Activated CD8-positive, alpha-beta memory T cell treated with anti-CD3 and anti-CD28 coated beads, Interleukin-2, amount 50 U/mL, for 48 hours (primary cell): ENCODE results near the gene STK11.

Experiments
- DNase-seq: peaks from one replicate; pipeline ENCODE4 v3.0.0-alpha.2; 2020

Gene STK11

DNA sequence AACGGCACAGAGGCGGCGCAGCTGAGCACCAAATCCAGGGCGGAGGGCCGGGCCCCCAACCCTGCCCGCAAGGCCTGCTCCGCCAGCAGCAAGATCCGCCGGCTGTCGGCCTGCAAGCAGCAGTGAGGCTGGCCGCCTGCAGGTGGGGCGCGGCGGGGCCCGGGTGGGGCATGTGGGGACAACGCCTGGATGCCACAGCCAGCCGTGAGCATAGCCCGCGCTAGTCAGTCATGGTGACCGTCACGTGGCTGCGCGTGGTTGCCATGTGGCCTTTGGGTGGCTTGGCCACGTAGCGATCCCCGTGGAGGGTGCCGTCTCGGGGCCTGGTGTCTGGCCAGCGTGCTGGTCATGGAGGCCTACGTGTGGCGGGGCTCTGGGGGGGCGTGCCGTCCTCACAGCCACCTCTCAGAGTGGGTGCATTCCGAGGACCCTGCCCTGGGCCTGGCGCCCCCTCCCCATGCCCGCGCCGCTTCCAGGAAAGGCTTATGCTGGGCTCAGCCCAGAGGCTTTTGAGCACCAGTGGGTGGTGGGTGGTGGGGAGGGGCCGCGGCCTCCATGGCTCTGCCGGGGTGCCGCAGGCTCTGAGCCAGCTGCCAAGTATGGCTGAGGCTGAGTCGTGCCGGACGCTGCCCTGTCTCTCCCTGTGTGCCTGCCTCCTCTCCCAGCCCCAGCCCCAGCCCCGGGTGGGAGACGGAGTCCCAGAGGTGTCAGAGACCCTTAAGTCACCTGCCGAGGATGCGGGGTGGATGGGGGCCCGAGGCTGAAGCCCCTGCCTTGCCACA lies 21.1 kb downstream of the STK11 start:
- no peak for DNase-seq

- no peak for DNase-seq
Measured at GRCh38 chr19:1227304-1228054, 21.9 kb downstream of the STK11 start.

DNA sequence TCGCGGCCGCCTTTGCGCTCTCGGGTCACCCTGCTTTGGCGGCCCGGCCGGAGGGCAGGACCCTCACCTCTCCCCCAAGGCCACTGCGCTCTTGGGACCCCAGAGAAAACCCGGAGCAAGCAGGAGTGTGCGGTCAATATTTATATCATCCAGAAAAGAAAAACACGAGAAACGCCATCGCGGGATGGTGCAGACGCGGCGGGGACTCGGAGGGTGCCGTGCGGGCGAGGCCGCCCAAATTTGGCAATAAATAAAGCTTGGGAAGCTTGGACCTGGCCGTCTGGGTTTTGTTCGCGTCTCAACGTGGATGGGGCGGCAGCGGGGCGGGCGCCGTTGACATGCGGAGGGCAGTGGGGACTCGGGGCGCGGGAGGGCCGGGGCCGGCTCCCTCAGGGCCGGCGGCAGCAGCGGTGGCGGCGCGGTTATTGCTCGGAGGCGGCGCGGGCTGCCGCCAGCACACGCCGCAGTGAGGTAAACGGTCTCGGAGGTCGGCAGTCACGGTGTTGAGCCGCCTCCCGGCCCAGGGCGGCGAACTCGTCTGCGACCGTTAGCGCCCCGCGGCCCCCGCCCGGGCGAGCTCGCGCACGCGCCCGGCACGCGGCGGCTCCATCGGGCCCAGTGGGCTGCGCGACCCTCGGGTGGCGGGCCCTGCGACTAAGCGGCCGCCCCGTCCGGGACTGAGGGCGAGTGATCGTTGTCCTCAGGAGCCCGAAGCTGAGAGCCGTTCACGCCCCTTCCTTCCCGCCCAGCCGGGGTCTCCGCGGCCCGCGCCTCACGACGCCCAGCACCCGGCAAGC lies 22.8 kb downstream of the STK11 start:
- no peak for DNase-seq

DNA sequence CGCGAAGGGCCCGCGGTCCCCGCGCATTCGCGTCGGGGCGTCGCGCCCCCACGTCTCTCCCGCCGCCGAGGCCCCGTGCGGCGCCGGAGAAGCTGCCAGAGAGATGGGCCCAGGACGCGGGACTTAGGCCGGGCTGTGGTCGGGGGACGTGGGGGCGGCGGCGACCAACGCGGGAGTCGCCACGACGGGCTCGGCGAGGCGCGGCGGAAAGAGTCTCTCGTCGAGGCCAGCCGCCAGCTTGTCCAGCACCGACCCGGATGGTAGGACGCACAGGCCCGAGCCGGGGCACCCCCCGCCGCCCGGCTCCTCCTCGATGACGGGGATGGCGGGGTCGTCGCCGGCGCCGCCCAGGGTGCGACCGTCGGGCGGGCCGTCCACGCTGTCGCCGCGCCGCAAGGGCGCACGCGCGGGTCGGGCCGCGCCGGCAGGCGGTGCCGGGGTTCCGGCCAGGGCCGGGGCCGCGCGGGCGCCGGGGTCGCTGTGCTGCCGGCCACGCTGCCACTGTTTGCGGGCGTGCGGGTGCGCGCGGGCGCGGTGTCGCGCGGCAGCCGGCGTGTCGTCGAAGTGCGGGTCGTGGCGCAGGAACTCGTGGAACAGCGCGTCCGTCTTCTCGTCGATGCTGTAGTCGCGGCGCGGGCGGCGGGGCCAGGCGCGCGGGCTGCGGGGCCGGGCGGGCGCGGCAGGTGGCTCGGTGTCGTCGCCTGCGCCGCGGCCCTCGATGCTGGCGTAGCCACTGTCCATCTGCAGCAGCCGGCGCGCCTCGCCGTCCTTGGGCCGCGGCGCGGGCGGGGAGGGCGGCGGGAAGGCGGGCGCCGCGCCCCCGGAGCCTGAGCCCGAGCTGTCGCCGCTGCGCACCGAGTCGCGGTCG lies 23.7 kb downstream of the STK11 start:
- DNase-seq: no peak

- DNase-seq: no peak
Measured at GRCh38 chr19:1229924-1230782, 24.6 kb downstream of the STK11 start.

DNA sequence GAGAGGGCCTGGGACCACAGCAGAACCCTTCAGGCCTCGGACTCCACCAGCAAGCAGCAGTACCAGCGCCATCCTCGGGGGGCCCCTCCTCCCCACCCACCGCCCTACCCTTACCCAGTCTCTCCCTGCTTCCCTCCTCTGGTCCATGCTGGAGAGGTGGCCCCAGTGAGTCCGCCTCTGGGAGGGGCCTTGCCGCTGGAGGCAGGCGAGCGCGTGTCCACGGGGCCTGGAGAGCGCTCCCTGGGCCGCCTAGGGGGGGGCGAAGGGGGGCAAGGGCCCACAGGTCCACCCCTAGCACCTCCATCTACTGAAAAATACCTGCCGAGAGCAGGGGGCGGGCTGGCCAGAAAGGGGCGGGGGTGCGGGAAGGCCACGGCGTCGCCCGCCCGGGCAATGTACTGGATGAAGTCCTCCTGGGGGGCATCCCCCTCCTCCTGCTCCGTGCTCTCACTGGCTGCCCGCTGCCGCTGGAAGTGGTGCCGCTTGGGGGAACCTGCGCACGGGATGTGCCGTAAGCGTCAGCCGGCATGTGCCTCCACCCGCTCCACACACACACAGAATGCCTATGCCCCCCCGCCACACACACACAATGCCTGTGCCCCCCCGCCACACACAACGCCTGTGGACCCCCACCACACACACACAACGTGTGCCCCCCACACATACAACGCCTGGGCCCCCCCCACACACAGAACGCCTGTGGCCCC lies 25.4 kb downstream of the STK11 start:
- DNase-seq: no peak

DNA sequence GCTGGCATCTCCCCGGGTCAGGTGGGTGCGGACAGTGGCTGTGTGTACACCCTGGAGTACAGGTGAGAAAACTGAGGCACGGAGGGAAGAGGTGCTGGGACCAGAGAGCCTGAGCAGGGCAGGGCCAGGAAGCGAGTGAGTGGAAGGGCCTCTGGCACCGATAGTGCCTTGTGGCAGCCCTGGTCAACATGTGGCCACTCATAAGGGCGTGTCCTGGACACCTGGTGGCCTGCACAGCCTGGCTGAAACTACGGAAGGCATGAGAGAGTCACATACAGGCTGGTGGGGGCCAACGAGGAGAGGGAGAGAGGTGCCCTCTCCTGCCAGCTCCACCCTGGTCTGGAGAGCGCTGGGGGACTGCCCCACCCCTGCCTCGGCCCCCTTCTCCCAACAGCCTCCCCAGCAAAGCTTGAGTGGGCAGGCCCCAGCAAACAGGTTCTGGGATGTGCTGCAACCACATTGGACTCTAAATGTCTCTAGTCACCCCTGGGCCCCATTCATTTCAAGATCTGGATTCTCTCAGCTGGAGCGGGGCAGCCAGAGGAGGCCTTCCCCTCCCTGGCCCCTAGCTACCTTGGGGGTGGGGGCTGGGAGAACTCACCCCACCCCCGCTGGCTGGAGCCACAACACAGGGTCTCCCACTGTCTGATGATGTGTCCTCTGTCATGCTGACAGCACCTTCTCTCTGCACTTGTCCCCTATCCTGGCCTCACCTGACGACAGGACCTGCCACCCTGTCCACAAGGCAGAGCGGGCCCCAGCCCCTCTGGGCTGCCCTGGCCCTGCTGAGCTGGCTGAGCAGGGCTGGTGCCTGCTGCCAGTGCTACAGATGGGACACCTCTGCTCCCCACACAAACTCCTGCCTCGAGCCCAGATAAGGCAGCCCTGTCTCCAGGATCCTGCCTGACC lies 26.4 kb downstream of the STK11 start:
- no peak for DNase-seq

DNA sequence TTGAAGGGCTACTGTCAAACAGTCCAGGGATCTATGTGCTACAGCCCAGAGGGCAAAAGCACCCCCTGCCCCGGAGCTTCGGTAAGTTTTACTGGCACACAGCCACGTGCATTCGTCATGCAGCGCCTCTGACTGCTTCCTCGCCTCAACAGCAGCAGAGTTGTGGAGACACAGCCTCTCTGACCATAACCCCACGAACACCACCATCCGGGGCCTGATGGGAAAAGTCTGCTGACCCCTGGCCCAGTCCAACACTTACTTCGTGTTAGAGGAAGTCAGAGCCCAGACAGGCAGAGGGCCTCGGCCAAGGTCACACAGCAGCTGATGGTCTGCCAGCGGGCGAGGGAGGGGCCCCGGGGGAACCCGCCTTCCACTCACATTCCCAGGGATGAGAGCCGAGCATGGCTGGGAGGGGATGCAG lies 27.1 kb downstream of the STK11 start:
- no peak for DNase-seq

DNA sequence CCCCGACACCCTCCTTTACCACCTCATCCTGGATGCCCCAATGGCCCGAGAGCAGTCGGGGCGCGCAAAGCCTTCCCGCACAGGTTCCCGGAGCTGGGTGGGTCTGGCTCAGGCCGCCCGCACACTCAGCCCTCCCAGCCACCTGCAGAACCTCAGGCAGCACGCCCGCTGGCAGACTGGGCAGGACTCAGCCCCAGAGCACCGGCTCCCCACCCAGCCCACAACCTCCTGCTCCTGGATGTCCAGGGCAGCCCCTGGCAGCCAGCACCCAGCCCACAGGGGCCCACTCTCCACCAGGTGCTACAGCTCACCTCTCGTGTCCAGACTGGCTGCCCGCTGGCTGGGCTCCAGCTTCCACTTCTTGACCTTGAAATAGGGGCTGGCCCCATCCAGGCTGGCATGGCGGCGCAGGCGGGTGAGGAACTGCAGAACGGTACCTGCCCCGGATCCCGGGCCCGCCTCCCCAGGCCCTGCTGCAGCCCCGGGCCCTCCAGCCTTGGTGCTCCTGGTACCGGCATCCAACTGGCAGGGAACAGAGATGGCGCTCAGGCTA lies 27.6 kb downstream of the STK11 start:
- DNase-seq: no peak

- no peak for DNase-seq
Measured at GRCh38 chr19:1234051-1234954, 28.7 kb downstream of the STK11 start.

- DNase-seq: no peak
Measured at GRCh38 chr19:1234955-1235380, 29.4 kb downstream of the STK11 start.

DNA sequence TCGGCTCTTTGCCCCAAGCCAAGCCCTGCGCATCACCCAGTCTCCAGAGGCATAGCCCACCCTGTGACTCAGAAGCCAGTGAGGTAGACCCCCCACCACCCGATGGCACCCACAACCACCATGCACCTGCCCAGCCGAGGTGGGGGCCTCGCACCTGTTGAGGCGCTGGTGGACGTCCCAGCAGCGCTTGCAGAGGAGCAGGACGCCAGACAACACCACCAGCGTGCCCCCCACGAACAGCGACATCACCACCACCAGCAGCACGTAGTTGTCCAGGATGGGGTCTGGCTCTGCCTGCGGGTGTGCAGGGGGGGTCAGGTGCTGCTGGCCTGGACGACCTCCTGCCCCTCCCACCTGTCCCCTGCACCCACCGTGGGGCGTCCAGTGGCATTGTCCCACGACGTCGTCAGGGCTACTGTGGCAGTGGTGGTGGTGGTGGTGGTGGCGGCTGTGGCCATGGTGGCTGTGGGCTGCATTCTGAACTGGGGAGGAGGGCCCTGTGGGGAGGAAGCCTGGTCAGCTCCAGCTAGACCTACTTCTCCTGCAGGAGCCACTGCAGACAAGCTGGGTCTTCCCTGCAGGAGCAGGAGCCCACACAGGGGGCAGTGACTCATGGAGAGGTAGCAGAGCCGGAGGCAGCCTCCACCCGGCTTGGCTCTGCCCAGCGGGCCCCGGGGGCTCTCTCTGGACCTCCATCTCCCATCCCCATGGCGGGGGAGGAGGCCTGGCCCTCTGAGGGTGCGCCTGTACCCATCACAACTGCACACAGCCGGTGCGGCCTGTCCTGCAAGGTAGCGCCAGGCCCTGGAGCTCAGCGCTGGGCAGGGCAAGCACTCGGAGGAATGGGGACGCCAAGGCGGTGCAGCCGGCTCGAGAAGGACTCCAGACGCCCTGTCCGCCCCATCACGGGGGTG lies 30.3 kb downstream of the STK11 start:
- DNase-seq: no peak

DNA sequence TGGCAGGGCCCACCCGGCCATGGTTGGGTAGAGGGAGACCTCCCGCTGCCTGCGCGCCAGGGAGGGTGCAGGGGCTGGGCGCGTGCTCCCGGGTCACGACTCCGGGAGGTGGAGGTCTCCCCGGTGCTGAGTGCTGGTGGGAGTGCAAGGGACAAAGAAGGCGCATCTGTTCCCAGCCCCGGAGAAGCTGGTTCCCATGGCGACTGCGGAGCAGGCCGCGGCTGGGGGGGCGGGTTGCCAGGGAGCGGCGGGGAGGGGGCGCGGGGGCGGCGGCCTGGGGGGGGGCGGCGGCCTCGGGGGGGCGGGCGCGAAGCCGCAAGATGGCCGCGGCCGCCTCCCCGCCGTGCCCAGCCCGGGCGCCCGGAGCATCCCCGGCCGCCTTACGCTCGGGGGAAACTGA lies 31.0 kb downstream of the STK11 start:
- no peak for DNase-seq

GRCh38 chr19:1237027-1237659 lies 31.6 kb downstream of the STK11 start:
- DNase-seq: no peak

GRCh38 chr19:1237754-1238368 lies 32.3 kb downstream of the STK11 start, which contains the start of gene CBARP:
Gene CBARP, minus strand, starts transcription at chr19:1238005. Its CDS starts 1,905 bp downstream, at chr19:1236100.
- no peak for DNase-seq
